Measurements from ENCODE around the gene SOX1. TPM values are rescaled to one million over a fixed set of nuclear protein-coding genes. Genes with fewer than 3 reads are reported as not detected.

Gene SOX1
- polyA plus RNA-seq, 1 donor, result not detected

- no peak for DNase-seq
These were observed 43.5 kb downstream of the SOX1 start for GRCh38 chr13:112110479-112110878.

DNA sequence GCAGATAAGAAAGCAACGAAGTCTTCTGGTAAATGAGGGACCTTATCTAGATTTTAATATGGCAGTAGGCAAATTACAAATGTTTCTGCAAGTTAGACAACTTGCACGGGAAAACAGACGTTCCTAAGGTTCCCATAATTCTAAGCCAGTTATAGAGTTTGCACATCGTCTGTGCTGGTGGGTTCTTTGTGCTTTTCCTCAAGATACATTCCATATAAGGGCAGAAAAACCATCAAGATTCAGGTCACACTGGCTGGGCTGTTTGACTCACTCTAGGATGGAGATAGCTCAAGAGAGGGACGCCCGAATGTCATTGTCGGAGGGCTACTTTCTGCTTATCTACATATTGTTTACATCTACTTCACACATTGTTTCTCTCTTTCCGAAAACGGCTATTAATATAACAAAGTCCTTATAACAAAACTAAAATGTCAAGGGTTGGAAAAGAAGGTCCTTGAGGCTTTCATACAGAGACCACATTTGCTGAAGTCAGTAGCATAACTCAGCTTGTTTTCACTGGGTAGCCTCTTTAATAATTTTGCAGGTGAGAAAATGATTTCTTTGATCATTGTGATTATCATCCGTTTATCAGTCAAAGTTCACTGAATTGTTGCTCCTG is 44.4 kb downstream of the SOX1 start:
- no peak for DNase-seq

- DNase-seq, result no peak
These were observed 45.8 kb downstream of the SOX1 start for GRCh38 chr13:112112534-112113276.

GRCh38 chr13:112113348-112113747 is 46.4 kb downstream of the SOX1 start:
- DNase-seq, result no peak

- DNase-seq, result no peak
These were observed 46.9 kb downstream of the SOX1 start for GRCh38 chr13:112113851-112114250.

GRCh38 chr13:112114391-112114790 is 47.4 kb downstream of the SOX1 start:
- no peak for DNase-seq

DNA sequence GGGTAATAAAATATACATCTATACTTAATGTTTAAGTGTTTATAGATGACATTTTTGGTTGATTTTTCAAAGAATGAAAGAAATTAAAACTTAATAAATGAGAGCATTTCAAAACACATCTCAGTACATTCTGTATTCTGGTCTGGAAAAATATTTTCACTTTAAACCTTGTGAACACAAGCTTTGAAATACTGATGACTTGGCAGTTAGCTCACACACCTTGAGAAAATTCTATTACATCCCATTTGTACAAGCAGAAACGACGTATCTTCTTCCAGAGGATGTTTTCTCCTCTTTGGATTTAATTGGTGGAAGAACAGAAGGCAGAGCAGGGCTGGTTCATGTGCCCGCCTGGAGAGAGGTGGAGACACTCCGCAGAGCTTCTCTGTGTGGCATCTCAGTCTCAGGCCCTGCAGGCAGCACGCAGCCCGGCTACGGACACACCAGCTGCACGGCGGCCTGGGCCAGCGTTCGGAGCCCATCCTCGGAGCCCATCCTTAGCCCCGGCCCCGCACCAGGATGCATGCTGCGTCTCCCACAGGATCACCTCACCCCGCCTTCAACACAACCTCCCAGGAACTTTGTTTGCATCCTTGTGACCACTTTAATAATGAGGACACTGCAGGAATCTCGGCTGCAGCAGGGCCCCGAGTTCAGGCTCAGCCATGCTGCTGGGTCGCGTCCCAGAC is 48.6 kb downstream of the SOX1 start:
- no peak for DNase-seq

- DNase-seq, result no peak
These were observed 49.4 kb downstream of the SOX1 start for GRCh38 chr13:112116187-112116950.

GRCh38 chr13:112117258-112117954 is 50.5 kb downstream of the SOX1 start:
- DNase-seq, result no peak

DNA sequence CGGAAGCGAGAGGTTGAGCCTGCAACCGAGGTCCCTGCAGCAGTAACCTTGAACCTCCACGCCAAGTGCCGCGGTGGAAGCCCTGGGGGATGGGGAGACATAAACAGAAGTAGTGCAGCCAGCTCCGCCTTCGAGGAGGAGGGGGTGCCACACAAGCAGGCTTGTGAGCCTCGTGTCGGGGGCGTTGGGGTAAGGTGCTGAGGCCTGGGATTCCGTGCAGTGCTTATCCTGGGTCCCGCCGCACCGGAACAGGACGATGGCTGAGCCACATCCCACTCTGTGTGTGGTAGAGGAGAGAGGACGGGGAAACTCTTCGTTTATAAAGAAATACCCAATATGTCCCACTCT is 51.0 kb downstream of the SOX1 start:
- DNase-seq, result no peak

DNA sequence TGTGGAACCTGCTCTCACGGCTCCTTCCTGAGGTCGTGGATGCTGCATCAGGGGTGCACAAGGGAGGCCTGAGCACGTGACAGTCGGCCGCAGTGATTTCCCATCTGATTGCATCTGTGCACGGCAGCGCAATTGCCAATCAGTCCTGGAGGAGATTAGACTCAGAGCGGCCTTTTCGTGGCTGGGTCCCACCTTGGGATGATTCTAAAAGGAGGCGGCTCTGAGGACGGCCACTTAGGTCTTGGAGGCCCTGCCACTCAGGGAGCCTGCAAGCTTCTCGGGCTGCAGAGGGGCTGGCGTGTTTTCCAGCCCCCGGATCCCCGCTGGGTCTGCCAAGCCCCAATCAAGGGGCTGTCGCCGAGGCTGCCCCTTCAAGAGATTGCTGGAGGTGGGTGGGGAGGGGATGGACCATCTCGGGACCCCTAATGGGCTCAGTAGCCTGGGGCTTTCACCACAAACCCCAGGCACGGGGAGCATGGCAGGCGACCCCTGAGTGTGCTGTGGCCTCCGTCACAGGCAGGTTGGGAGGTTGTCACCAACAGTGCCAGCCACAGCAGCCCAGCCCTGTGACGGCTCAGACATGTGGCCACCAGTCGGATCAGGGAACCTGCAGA is 51.6 kb downstream of the SOX1 start:
- DNase-seq, result no peak

GRCh38 chr13:112119192-112120030 is 52.5 kb downstream of the SOX1 start:
- DNase-seq, result no peak

GRCh38 chr13:112120031-112120373 is 53.1 kb downstream of the SOX1 start:
- no peak for DNase-seq
